Trophoblast cell (in vitro differentiated cells and primary cell): ENCODE results near the gene DKK1. TPM values are rescaled to one million over a fixed set of nuclear protein-coding genes. Genes with fewer than 3 reads are reported as not detected.

Experiments
- DNase-seq, 2 donors: peaks; one replicate each; pipeline ENCODE4 v3.0.0-alpha.2; 2016
- H2AFZ ChIP-seq: 2 replicates; pipeline ENCODE4 v1.6.1; 2013; ENCODE audit warnings: low read length, moderate library complexity, mild to moderate bottlenecking; ENCODE audit not compliant: insufficient read depth, poor library complexity
- H2AK5ac ChIP-seq: 2 replicates; pipeline ENCODE4 v1.6.1; 2013; ENCODE audit warnings: mild to moderate bottlenecking, low read length
- H2BK120ac ChIP-seq: 2 replicates; pipeline ENCODE4 v1.6.1; 2013; ENCODE audit warnings: low read length, mild to moderate bottlenecking, moderate library complexity; ENCODE audit not compliant: insufficient read depth, poor library complexity
- H2BK12ac ChIP-seq: 2 replicates; pipeline ENCODE4 v1.6.1; 2013; ENCODE audit warnings: mild to moderate bottlenecking, low read length, moderate library complexity
- H2BK5ac ChIP-seq: 2 replicates; pipeline ENCODE4 v1.6.1; 2013; ENCODE audit warnings: low read length, low read depth, moderate library complexity, mild to moderate bottlenecking; ENCODE audit not compliant: poor library complexity
- H3K14ac ChIP-seq: 2 replicates; pipeline ENCODE4 v1.6.1; 2013; ENCODE audit warnings: mild to moderate bottlenecking, low read length
- H3K18ac ChIP-seq: 2 replicates; pipeline ENCODE4 v1.6.1; 2013; ENCODE audit warnings: mild to moderate bottlenecking, low read length
- H3K23ac ChIP-seq: 2 replicates; pipeline ENCODE4 v1.6.1; 2013; ENCODE audit warnings: low read length
- H3K27ac ChIP-seq: 2 replicates; pipeline ENCODE4 v1.5.1; 2013; ENCODE audit warnings: low read depth, mild to moderate bottlenecking, inconsistent platforms, low read length, moderate library complexity
- H3K27me3 ChIP-seq: 2 replicates; pipeline ENCODE4 v1.6.1; 2013; ENCODE audit warnings: inconsistent platforms, mild to moderate bottlenecking, low read length, moderate library complexity; ENCODE audit not compliant: insufficient read depth
- H3K36me3 ChIP-seq, 2 experiments: 1 replicate in 1 of 2; 2 replicates in 1 of 2; pipeline ENCODE4 v1.6.1; 2013; ENCODE audit warnings: low read length in 2 of 2, mild to moderate bottlenecking in 2 of 2, moderate library complexity in 1 of 2; ENCODE audit not compliant: insufficient read depth in 2 of 2, control insufficient read depth in 1 of 2
- H3K4ac ChIP-seq: 2 replicates; pipeline ENCODE4 v1.6.1; 2013; ENCODE audit warnings: low read depth, mild to moderate bottlenecking, low read length, moderate library complexity
- H3K4me1 ChIP-seq, 2 experiments: 1 replicate in 1 of 2; 2 replicates in 1 of 2; pipeline ENCODE4 v1.6.1; 2013; ENCODE audit warnings: low read length in 2 of 2, mild to moderate bottlenecking in 2 of 2, moderate library complexity in 1 of 2; ENCODE audit not compliant: insufficient read depth in 2 of 2, control insufficient read depth in 1 of 2
- H3K4me2 ChIP-seq: 2 replicates; pipeline ENCODE4 v1.6.1; 2013; ENCODE audit warnings: inconsistent platforms, mild to moderate bottlenecking, low read length, moderate library complexity
- H3K4me3 ChIP-seq: 2 replicates; pipeline ENCODE4 v1.5.1; 2013; ENCODE audit warnings: mild to moderate bottlenecking, low read depth, low read length, inconsistent platforms
- H3K79me1 ChIP-seq: one replicate; pipeline ENCODE4 v1.6.1; 2013; ENCODE audit warnings: low read length
- H3K79me2 ChIP-seq: 2 replicates; pipeline ENCODE4 v1.6.1; 2013; ENCODE audit warnings: low read length, mild to moderate bottlenecking; ENCODE audit not compliant: control insufficient read depth, insufficient read depth, poor library complexity
- H3K9ac ChIP-seq: 2 replicates; pipeline ENCODE4 v1.6.1; 2013; ENCODE audit warnings: mild to moderate bottlenecking, low read length
- H3K9me3 ChIP-seq: 2 replicates; pipeline ENCODE4 v1.6.1; 2013; ENCODE audit warnings: low read depth, mild to moderate bottlenecking, control low read depth, inconsistent platforms, low read length; ENCODE audit not compliant: insufficient read depth
- H4K12ac ChIP-seq: 2 replicates; pipeline ENCODE4 v1.6.1; 2013; ENCODE audit warnings: low read depth, mild to moderate bottlenecking, low read length, moderate library complexity
- H4K8ac ChIP-seq: 2 replicates; pipeline ENCODE4 v1.6.1; 2013; ENCODE audit warnings: low read depth, mild to moderate bottlenecking, low read length, moderate library complexity
- H4K91ac ChIP-seq: one replicate; pipeline ENCODE4 v1.6.1; 2013; ENCODE audit warnings: low read depth, mild to moderate bottlenecking, low read length, moderate library complexity
- WGBS: extraction: QIAGEN DNeasy Blood & Tissue Kit; methylation state at CpG from one replicate; pipeline ENCODE4 v1.1.7; 2013; ENCODE audit warnings: missing lambda C conversion rate; ENCODE audit not compliant: insufficient read length, insufficient coverage; ENCODE audit errors: extremely low coverage; 5-methylcytosine and 5-hydroxymethylcytosine counted together
- polyA plus RNA-seq: library from polyadenylated mRNA; stranded (reverse); fragments of 200-250 nt; gene quantifications from 2 replicates; pipeline ENCODE4 v1.2.3, GENCODE V29; 2013

The DKK1 gene
- polyA plus RNA-seq, result 14.5 and 14.6 TPM in 2 replicates

GRCh38 chr10:52313933-52314821 lies at the start of gene DKK1:
Gene DKK1, plus strand, starts transcription at chr10:52314281. Its CDS starts 154 bp downstream, at chr10:52314435.
- Histone ChIP-seq H3K27me3 (peaks cover 26% of the 10 kb centered on the region), H3K18ac (peak within 1 kb of the TSS; percentile 40), H2AFZ (peak within 1 kb of the TSS; percentile 91), H2BK5ac (no peak within 1 kb of the TSS), H3K36me3 (no peaks in the 10 kb centered on the region), H2BK120ac (peak within 1 kb of the TSS; percentile 20), H3K4ac (no peak within 1 kb of the TSS), H4K12ac (no peak within 1 kb of the TSS), H3K4me3 (peak within 1 kb of the TSS; percentile 72), H3K79me2 (peaks cover 2% of the 10 kb centered on the region), H3K27ac (no peak within 1 kb of the TSS), H2BK12ac (no peak within 1 kb of the TSS), H3K23ac (no peak within 1 kb of the TSS), H3K9me3 (peaks cover 2% of the 10 kb centered on the region), H3K9ac (peak within 1 kb of the TSS; percentile 48), H3K79me1 (no peaks in the 10 kb centered on the region), H3K4me1 (peaks cover 3 to 8% of the 10 kb centered on the region in 2 experiments), H4K91ac (peak within 1 kb of the TSS; percentile 58), H2AK5ac (no peak within 1 kb of the TSS), H4K8ac (peak within 1 kb of the TSS; percentile 71), H3K4me2 (peak within 1 kb of the TSS; percentile 92), H3K14ac (no peak within 1 kb of the TSS)
- peak; percentile 56 to 76 for DNase-seq
- no CpG with 5 or more reads among the region's 55 CpGs for WGBS

GRCh38 chr10:52265131-52265926 lies 48.8 kb upstream of the DKK1 start:
- no peak overlapping the region for H3K4ac ChIP-seq
- H4K8ac ChIP-seq, result no peak overlapping the region
- H2BK5ac ChIP-seq, result no peak overlapping the region
- H3K27ac ChIP-seq, result no peak overlapping the region
- no peak overlapping the region for H3K18ac ChIP-seq
- no peak overlapping the region for H4K12ac ChIP-seq
- DNase-seq, result no peak
- H4K91ac ChIP-seq, result no peak overlapping the region
- H2AK5ac ChIP-seq, result no peak overlapping the region
- H2BK120ac ChIP-seq, result no peak overlapping the region
- no peak overlapping the region for H3K4me2 ChIP-seq
- H3K4me1 ChIP-seq, result no peaks in the 10 kb centered on the region
- H2AFZ ChIP-seq, result no peak overlapping the region
- H3K9me3 ChIP-seq, result no peaks in the 10 kb centered on the region
- H3K14ac ChIP-seq, result no peak overlapping the region
- WGBS, result no CpG with 5 or more reads among the region's 3 CpGs
- H2BK12ac ChIP-seq, result no peak overlapping the region
- no peak overlapping the region for H3K23ac ChIP-seq
- H3K36me3 ChIP-seq, result no peaks in the 10 kb centered on the region
- H3K4me3 ChIP-seq, result no peak overlapping the region
- no peaks in the 10 kb centered on the region for H3K27me3 ChIP-seq
- no peaks in the 10 kb centered on the region for H3K79me1 ChIP-seq
- H3K79me2 ChIP-seq, result no peaks in the 10 kb centered on the region
- H3K9ac ChIP-seq, result no peak overlapping the region

- no peak overlapping the region for H3K23ac ChIP-seq
- no peak overlapping the region for H4K8ac ChIP-seq
- no CpG with 5 or more reads among the region's 1 CpG for WGBS
- H4K12ac ChIP-seq, result no peak overlapping the region
- H3K36me3 ChIP-seq, result no peaks in the 10 kb centered on the region
- H2AK5ac ChIP-seq, result no peak overlapping the region
- no peaks in the 10 kb centered on the region for H3K27me3 ChIP-seq
- no peaks in the 10 kb centered on the region for H3K79me2 ChIP-seq
- no peak overlapping the region for H2BK120ac ChIP-seq
- no peak overlapping the region for H3K9ac ChIP-seq
- H3K4me3 ChIP-seq, result no peak overlapping the region
- H3K4me1 ChIP-seq, result no peaks in the 10 kb centered on the region
- no peak for DNase-seq
- H3K14ac ChIP-seq, result no peak overlapping the region
- H3K18ac ChIP-seq, result no peak overlapping the region
- no peaks in the 10 kb centered on the region for H3K9me3 ChIP-seq
- H2AFZ ChIP-seq, result no peak overlapping the region
- H2BK5ac ChIP-seq, result no peak overlapping the region
- H3K4ac ChIP-seq, result no peak overlapping the region
- H2BK12ac ChIP-seq, result no peak overlapping the region
- no peak overlapping the region for H4K91ac ChIP-seq
- H3K4me2 ChIP-seq, result no peak overlapping the region
- H3K79me1 ChIP-seq, result no peaks in the 10 kb centered on the region
- no peak overlapping the region for H3K27ac ChIP-seq
Observed at GRCh38 chr10:52266858-52267257, 47.2 kb upstream of the DKK1 start.

GRCh38 chr10:52268790-52269189 lies 45.3 kb upstream of the DKK1 start:
- Histone ChIP-seq H3K36me3 (no peaks in the 10 kb centered on the region), H3K4me3 (no peak overlapping the region), H3K4me2 (no peak overlapping the region), H3K4me1 (no peaks in the 10 kb centered on the region), H3K9ac (no peak overlapping the region), H3K23ac (no peak overlapping the region), H2BK5ac (no peak overlapping the region), H4K12ac (no peak overlapping the region), H4K91ac (no peak overlapping the region), H3K27me3 (no peaks in the 10 kb centered on the region), H4K8ac (no peak overlapping the region), H3K27ac (no peak overlapping the region), H2BK120ac (no peak overlapping the region), H3K79me2 (no peaks in the 10 kb centered on the region), H2AFZ (no peak overlapping the region), H3K18ac (no peak overlapping the region), H3K14ac (no peak overlapping the region), H3K79me1 (no peaks in the 10 kb centered on the region), H3K4ac (no peak overlapping the region), H2AK5ac (no peak overlapping the region), H3K9me3 (no peaks in the 10 kb centered on the region), H2BK12ac (no peak overlapping the region)
- DNase-seq, result no peak
- no CpG with 5 or more reads among the region's 2 CpGs for WGBS
